ENCODE results near the gene FBXL16.

- TF ChIP-seq, protein P1, sequence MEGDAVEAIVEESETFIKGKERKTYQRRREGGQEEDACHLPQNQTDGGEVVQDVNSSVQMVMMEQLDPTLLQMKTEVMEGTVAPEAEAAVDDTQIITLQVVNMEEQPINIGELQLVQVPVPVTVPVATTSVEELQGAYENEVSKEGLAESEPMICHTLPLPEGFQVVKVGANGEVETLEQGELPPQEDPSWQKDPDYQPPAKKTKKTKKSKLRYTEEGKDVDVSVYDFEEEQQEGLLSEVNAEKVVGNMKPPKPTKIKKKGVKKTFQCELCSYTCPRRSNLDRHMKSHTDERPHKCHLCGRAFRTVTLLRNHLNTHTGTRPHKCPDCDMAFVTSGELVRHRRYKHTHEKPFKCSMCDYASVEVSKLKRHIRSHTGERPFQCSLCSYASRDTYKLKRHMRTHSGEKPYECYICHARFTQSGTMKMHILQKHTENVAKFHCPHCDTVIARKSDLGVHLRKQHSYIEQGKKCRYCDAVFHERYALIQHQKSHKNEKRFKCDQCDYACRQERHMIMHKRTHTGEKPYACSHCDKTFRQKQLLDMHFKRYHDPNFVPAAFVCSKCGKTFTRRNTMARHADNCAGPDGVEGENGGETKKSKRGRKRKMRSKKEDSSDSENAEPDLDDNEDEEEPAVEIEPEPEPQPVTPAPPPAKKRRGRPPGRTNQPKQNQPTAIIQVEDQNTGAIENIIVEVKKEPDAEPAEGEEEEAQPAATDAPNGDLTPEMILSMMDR (IDR thresholded peaks at IDR 0.05; ENCODE audit: low read depth, low read length) = no peak
- TF ChIP-seq POLR2A (IDR thresholded peaks at IDR 0.05; ENCODE audit: extremely low read depth, insufficient read length) (no peak), MAX (IDR thresholded peaks at IDR 0.05; ENCODE audit: low read depth, low read length) (no peak)
Measured at GRCh38 chr16:658679-659571, 46.7 kb downstream of the FBXL16 start.
